Measurements from ENCODE around the gene HOXA3.

DNA sequence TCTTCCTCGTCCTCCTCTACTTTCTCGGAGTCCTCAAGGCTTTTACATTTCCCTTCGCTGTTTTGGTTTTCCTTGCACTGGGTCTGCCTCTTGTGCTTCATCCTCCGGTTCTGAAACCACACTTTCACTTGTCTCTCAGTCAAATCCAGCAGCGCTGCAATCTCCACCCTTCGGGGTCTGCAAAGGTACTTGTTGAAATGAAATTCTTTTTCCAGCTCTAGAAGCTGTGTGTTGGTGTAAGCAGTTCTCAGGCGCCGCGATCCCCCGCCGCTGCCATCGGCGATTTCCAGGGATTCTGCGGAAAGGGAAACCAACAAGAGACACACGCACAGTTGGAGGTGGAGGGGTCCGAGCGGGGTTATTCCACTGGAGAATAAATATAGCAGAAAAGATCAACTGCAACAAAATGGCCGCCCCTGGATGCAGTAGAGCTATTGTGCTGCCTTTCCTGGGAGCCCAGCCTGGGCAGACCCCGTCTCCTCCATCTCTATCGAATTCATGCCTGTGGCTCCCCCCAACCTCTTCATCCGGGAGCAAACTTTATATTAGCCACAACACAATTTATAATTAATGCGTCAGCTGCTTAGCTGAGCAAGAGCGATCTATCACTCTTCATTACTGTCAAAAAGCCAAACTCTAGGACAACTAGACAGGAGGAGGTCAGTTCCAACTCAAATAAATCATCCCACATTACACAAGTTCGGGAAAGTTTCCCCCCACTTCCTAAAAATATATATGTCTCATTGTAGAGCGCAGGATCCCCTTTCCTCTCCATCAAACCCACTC is 51.0 kb downstream of the HOXA3 start:
- TF ChIP-seq, protein P1, sequence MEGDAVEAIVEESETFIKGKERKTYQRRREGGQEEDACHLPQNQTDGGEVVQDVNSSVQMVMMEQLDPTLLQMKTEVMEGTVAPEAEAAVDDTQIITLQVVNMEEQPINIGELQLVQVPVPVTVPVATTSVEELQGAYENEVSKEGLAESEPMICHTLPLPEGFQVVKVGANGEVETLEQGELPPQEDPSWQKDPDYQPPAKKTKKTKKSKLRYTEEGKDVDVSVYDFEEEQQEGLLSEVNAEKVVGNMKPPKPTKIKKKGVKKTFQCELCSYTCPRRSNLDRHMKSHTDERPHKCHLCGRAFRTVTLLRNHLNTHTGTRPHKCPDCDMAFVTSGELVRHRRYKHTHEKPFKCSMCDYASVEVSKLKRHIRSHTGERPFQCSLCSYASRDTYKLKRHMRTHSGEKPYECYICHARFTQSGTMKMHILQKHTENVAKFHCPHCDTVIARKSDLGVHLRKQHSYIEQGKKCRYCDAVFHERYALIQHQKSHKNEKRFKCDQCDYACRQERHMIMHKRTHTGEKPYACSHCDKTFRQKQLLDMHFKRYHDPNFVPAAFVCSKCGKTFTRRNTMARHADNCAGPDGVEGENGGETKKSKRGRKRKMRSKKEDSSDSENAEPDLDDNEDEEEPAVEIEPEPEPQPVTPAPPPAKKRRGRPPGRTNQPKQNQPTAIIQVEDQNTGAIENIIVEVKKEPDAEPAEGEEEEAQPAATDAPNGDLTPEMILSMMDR (IDR thresholded peaks at IDR 0.05) = no peak
- no peak for TF ChIP-seq POLR2AphosphoS5 (IDR thresholded peaks at IDR 0.05)
- TF ChIP-seq POLR2A (IDR thresholded peaks at IDR 0.05) = no peak
- no peak for TF ChIP-seq EP300 (IDR thresholded peaks at IDR 0.05)
